ENCODE results near the gene S100A12.

DNA sequence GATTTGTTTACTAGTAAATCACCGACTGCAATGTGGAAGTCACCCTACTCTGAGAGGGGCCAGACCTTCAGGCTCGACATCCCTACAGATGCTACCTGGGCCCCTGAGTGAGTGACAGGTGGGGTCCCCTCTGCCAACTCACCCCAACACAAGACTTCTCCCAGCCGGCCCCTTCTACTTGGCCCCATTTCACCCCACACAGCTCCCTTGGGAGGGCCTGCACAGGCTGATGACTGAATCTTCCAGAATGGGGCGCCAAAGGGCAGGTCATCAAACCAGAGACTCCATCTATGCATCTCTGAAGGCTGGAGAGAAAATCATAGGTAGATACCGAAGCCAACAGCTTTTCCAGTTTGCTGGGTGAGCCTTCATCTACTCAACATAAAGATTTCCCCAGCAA, 24.8 kb upstream of the S100A12 start:
- TF ChIP-seq POLR2A (IDR thresholded peaks at IDR 0.05) = no peak
- TF ChIP-seq, protein P1, sequence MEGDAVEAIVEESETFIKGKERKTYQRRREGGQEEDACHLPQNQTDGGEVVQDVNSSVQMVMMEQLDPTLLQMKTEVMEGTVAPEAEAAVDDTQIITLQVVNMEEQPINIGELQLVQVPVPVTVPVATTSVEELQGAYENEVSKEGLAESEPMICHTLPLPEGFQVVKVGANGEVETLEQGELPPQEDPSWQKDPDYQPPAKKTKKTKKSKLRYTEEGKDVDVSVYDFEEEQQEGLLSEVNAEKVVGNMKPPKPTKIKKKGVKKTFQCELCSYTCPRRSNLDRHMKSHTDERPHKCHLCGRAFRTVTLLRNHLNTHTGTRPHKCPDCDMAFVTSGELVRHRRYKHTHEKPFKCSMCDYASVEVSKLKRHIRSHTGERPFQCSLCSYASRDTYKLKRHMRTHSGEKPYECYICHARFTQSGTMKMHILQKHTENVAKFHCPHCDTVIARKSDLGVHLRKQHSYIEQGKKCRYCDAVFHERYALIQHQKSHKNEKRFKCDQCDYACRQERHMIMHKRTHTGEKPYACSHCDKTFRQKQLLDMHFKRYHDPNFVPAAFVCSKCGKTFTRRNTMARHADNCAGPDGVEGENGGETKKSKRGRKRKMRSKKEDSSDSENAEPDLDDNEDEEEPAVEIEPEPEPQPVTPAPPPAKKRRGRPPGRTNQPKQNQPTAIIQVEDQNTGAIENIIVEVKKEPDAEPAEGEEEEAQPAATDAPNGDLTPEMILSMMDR (IDR thresholded peaks at IDR 0.05) = no peak

All from heart left ventricle (tissue), 13 donors.